H1 (cell line): ENCODE data around the gene FAM149A.

Experiments
- CTCF ChIP-seq, 3 experiments: IDR thresholded peaks; 1 replicate in 2 of 3; 2 replicates in 1 of 3; pipeline versions ENCODE4 v1.5.1 to v1.6.1; 2011; ENCODE audit warnings: low read length in 3 of 3, mild to moderate bottlenecking in 3 of 3, inconsistent platforms in 2 of 3, low read depth in 1 of 3, moderate library complexity in 1 of 3; ENCODE audit not compliant: insufficient read depth in 1 of 3; ENCODE audit errors: control extremely low read depth in 1 of 3
- POLR2A ChIP-seq, 2 experiments: IDR thresholded peaks; 1 replicate in 1 of 2; 2 replicates in 1 of 2; pipeline ENCODE4 v1.6.1; 2011; ENCODE audit warnings: low read depth in 2 of 2, low read length in 2 of 2, mild to moderate bottlenecking in 2 of 2; ENCODE audit errors: control extremely low read depth in 1 of 2
- POLR2AphosphoS5 ChIP-seq: IDR thresholded peaks from 2 replicates; pipeline ENCODE4 v1.6.1; 2011; ENCODE audit warnings: low read depth, low read length
- TAF1 ChIP-seq: IDR thresholded peaks from 2 replicates; pipeline ENCODE4 v1.6.1; 2011; ENCODE audit warnings: mild to moderate bottlenecking, low read depth, low read length
- YY1 ChIP-seq: IDR thresholded peaks from 2 replicates; pipeline ENCODE4 v1.6.1; 2011; ENCODE audit warnings: low read depth, mild to moderate bottlenecking, low read length

- TF ChIP-seq CTCF (IDR thresholded peaks at IDR 0.05; ENCODE audit: control extremely low read depth in 1 of 3, insufficient read depth in 1 of 3, low read depth in 1 of 3, low read length in 3 of 3) (no peak), POLR2A (IDR thresholded peaks at IDR 0.05; ENCODE audit: control extremely low read depth in 1 of 2, low read depth in 2 of 2, low read length in 2 of 2) (no peak), TAF1 (no peak), POLR2AphosphoS5 (no peak), YY1 (no peak)
These were observed 91.6 kb downstream of the FAM149A start for GRCh38 chr4:186196063-186196462.
